Ishikawa (cell line): ENCODE results near the gene ZNF385D.

ENCODE experiments used
- CREB1 ChIP-seq: IDR thresholded peaks from 2 replicates; pipeline ENCODE4 v1.6.1; 2012; ENCODE audit warnings: low read depth
- EP300 ChIP-seq: IDR thresholded peaks from 2 replicates; pipeline ENCODE4 v1.6.1; 2012; ENCODE audit warnings: borderline replicate concordance
- FOXM1 ChIP-seq: IDR thresholded peaks from 2 replicates; pipeline ENCODE4 v1.6.1; 2012; ENCODE audit warnings: low read depth, borderline replicate concordance
- RAD21 ChIP-seq: IDR thresholded peaks from 2 replicates; pipeline ENCODE4 v1.6.1; 2012; ENCODE audit warnings: low read depth
- TAF1 ChIP-seq: IDR thresholded peaks from 2 replicates; pipeline ENCODE4 v1.6.1; 2012; ENCODE audit warnings: low read depth, mild to moderate bottlenecking
- TCF12 ChIP-seq: IDR thresholded peaks from 2 replicates; pipeline ENCODE4 v1.6.1; 2012; ENCODE audit warnings: low read depth
- YY1 ChIP-seq: IDR thresholded peaks from 2 replicates; pipeline ENCODE4 v1.6.1; 2012; ENCODE audit warnings: low read depth
- TF ChIP-seq, protein P1 (sequence below): IDR thresholded peaks from 2 replicates; pipeline ENCODE4 v1.6.1; 2012
- TF ChIP-seq, protein P2 (sequence below): IDR thresholded peaks from 2 replicates; pipeline ENCODE4 v1.6.1; 2012; ENCODE audit warnings: low read depth, mild to moderate bottlenecking
- TF ChIP-seq, protein P3 (sequence below): IDR thresholded peaks from 2 replicates; pipeline ENCODE4 v1.6.1; 2012

DNA sequence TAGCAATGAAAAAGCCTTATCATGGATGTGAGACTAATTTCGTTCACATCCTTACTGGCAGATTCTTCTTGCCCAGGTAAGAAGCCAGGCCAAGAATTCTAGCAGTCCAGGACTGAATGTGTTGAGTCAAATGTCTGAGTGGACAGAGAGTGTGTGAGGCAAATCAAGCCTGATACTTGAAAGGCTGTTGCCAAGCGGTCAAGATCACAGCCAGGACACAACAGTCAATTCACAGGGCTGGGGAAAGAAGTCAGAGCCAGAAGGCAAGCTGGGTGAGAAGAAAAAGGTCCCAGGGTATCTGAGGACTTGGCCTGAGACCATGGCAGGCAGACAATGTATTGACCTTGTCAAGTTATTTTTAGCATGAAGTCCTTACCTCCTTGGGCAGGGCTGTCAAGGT is 301.3 kb downstream of the ZNF385D start:
- TF ChIP-seq, protein P1, sequence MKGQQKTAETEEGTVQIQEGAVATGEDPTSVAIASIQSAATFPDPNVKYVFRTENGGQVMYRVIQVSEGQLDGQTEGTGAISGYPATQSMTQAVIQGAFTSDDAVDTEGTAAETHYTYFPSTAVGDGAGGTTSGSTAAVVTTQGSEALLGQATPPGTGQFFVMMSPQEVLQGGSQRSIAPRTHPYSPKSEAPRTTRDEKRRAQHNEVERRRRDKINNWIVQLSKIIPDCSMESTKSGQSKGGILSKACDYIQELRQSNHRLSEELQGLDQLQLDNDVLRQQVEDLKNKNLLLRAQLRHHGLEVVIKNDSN = no peak
- no peak for TF ChIP-seq RAD21
- TF ChIP-seq TAF1 = no peak
- TF ChIP-seq EP300 = no peak
- TF ChIP-seq, protein P2, sequence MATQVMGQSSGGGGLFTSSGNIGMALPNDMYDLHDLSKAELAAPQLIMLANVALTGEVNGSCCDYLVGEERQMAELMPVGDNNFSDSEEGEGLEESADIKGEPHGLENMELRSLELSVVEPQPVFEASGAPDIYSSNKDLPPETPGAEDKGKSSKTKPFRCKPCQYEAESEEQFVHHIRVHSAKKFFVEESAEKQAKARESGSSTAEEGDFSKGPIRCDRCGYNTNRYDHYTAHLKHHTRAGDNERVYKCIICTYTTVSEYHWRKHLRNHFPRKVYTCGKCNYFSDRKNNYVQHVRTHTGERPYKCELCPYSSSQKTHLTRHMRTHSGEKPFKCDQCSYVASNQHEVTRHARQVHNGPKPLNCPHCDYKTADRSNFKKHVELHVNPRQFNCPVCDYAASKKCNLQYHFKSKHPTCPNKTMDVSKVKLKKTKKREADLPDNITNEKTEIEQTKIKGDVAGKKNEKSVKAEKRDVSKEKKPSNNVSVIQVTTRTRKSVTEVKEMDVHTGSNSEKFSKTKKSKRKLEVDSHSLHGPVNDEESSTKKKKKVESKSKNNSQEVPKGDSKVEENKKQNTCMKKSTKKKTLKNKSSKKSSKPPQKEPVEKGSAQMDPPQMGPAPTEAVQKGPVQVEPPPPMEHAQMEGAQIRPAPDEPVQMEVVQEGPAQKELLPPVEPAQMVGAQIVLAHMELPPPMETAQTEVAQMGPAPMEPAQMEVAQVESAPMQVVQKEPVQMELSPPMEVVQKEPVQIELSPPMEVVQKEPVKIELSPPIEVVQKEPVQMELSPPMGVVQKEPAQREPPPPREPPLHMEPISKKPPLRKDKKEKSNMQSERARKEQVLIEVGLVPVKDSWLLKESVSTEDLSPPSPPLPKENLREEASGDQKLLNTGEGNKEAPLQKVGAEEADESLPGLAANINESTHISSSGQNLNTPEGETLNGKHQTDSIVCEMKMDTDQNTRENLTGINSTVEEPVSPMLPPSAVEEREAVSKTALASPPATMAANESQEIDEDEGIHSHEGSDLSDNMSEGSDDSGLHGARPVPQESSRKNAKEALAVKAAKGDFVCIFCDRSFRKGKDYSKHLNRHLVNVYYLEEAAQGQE = no peak
- TF ChIP-seq CREB1 = no peak
- no peak for TF ChIP-seq YY1
- no peak for TF ChIP-seq FOXM1
- TF ChIP-seq, protein P3, sequence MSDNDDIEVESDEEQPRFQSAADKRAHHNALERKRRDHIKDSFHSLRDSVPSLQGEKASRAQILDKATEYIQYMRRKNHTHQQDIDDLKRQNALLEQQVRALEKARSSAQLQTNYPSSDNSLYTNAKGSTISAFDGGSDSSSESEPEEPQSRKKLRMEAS = no peak
- TF ChIP-seq TCF12 = no peak
